ENCODE results near the gene SLC44A4. TPM values are rescaled to one million over a fixed set of nuclear protein-coding genes. Genes with fewer than 3 reads are reported as not detected.

Gene SLC44A4
- total RNA-seq (under 1 TPM in 1 of 2 experiments, not detected in 1; 0.20 TPM), total RNA-seq (0 to 0.56 (median 0.06) reads per million in 172 experiments)
- polyA plus RNA-seq (2013, experiment 1 of 2) = 0.18 TPM
- 0.05 TPM for polyA plus RNA-seq (2013, experiment 2 of 2)

DNA sequence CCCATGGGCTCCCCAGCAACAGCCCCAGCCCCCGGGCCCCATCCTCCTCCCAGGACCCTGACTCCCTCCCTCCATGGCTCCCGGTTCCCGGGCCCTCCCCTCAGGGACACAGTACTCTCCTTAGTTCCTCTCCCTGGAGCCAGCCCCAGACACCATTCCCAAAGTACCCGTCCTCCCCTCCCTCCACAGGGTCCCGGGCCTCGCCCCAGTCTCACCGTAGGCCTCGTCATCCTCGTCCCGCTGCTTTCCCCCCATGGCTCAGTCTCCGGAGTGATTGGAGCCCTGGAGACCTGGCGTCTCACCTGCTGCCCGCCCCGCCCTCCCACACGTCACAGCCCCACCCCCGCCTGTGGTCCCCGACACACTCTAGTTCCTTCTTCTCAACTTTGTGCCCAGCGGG, at the start of gene SLC44A4:
SLC44A4 (minus strand) TSS at position 272 of the 400 bp plus-strand sequence; CDS start at position 255, 17 bp downstream.
- no peaks in the 10 kb centered on the region for H3K27me3 ChIP-seq (ENCODE audit: control insufficient read depth in 1 of 2, insufficient read depth in 2 of 2, low read length in 2 of 2)
- ChIA-PET POLR2A (no interaction called here), CTCF (no interaction called here)
- H3K36me3 ChIP-seq (ENCODE audit: insufficient read depth, low read length) = peaks cover 37% of the 10 kb centered on the region
- Mint-ChIP-seq H3K27ac (no peak within 1 kb of the TSS), H3K27me3 (no peaks in the 10 kb centered on the region), H3K4me1 (ENCODE audit: low read depth) (no peaks in the 10 kb centered on the region), H3K4me3 (no peak within 1 kb of the TSS), H3K36me3 (ENCODE audit: low read depth) (peaks cover 38% of the 10 kb centered on the region), H3K9me3 (no peaks in the 10 kb centered on the region)
- DNase-seq = no peak
- no peak within 1 kb of the TSS for H3K4me3 ChIP-seq (ENCODE audit: low read length)
- no peaks in the 10 kb centered on the region for H3K9me3 ChIP-seq (ENCODE audit: control insufficient read depth in 1 of 2, insufficient read depth in 1 of 2, low read length in 2 of 2)
- TF ChIP-seq, protein P1, sequence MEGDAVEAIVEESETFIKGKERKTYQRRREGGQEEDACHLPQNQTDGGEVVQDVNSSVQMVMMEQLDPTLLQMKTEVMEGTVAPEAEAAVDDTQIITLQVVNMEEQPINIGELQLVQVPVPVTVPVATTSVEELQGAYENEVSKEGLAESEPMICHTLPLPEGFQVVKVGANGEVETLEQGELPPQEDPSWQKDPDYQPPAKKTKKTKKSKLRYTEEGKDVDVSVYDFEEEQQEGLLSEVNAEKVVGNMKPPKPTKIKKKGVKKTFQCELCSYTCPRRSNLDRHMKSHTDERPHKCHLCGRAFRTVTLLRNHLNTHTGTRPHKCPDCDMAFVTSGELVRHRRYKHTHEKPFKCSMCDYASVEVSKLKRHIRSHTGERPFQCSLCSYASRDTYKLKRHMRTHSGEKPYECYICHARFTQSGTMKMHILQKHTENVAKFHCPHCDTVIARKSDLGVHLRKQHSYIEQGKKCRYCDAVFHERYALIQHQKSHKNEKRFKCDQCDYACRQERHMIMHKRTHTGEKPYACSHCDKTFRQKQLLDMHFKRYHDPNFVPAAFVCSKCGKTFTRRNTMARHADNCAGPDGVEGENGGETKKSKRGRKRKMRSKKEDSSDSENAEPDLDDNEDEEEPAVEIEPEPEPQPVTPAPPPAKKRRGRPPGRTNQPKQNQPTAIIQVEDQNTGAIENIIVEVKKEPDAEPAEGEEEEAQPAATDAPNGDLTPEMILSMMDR (IDR thresholded peaks at IDR 0.05) = no peak
- H3K4me1 ChIP-seq (ENCODE audit: insufficient read depth, low read length) = no peaks in the 10 kb centered on the region
- intact Hi-C loops (cut with DNase I, micrococcal nuclease) = no loop called here
- H3K27ac ChIP-seq (ENCODE audit: low read depth in 1 of 2, low read length in 2 of 2) = no peak within 1 kb of the TSS
- no peak for ATAC-seq (ENCODE audit: poor library complexity)

DNA sequence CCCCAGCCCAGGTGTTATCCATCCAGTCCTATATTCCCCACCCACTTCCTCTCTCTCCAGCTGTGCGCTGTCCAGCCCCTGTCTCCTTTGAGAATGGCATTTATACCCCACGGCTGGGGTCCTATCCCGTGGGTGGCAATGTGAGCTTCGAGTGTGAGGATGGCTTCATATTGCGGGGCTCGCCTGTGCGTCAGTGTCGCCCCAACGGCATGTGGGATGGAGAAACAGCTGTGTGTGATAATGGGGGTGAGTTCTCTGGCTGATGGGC, 49.8 kb upstream of the SLC44A4 start:
- ChIA-PET POLR2A (no interaction called here), CTCF (no interaction called here)
- Mint-ChIP-seq H3K27me3 (peaks cover 5% of the 10 kb centered on the region), H3K27ac (no peak overlapping the region), H3K4me1 (ENCODE audit: low read depth) (no peaks in the 10 kb centered on the region), H3K9me3 (no peaks in the 10 kb centered on the region), H3K4me3 (no peak overlapping the region), H3K36me3 (ENCODE audit: low read depth) (no peaks in the 10 kb centered on the region)
- DNase-seq = no peak
- no peaks in the 10 kb centered on the region for H3K36me3 ChIP-seq (ENCODE audit: insufficient read depth, low read length)
- no peak for ATAC-seq (ENCODE audit: poor library complexity)
- intact Hi-C loops (cut with DNase I, micrococcal nuclease) = no loop called here
- H3K4me3 ChIP-seq (ENCODE audit: low read length) = no peak overlapping the region
- no peaks in the 10 kb centered on the region for H3K9me3 ChIP-seq (ENCODE audit: control insufficient read depth in 1 of 2, insufficient read depth in 1 of 2, low read length in 2 of 2)
- H3K27me3 ChIP-seq (ENCODE audit: control insufficient read depth in 1 of 2, insufficient read depth in 2 of 2, low read length in 2 of 2) = no peaks in the 10 kb centered on the region
- TF ChIP-seq, protein P1 (IDR thresholded peaks at IDR 0.05) = no peak
- no peak overlapping the region for H3K27ac ChIP-seq (ENCODE audit: low read depth in 1 of 2, low read length in 2 of 2)
- H3K4me1 ChIP-seq (ENCODE audit: insufficient read depth, low read length) = no peaks in the 10 kb centered on the region

DNA sequence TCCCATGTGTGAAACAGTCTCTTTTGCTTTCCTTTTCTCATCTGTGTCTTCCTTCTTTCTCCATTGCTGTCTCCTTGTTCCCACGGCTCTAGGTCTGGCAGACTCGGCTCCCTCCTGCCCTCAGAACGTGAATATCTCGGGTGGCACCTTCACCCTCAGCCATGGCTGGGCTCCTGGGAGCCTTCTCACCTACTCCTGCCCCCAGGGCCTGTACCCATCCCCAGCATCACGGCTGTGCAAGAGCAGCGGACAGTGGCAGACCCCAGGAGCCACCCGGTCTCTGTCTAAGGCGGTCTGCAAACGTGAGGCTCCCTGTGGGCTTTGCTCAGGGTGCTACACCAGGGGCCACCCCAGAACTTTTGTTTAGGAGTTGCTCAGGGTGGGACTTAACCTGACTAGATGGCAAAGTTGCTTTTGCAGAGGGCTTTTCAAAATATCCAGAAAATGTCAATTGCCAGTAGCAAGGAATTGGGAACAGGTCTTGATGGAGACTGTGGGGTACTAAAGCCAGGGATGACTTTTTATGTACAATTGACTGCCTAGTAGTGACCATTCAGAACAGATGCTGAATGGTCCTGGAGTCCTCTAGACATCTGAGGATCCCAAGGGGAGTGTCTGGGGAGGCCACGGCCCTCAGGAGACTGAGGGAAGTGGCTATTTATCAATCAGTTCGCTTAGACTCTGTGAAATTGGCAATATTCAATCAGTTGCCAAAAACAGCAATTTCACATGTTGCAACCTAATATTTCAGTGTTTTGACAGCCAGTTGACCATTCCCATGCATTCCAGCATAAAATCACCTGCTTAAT, 49.3 kb upstream of the SLC44A4 start:
- Mint-ChIP-seq H3K4me1 (ENCODE audit: low read depth) (no peaks in the 10 kb centered on the region), H3K4me3 (no peak overlapping the region), H3K27me3 (peaks cover 1% of the 10 kb centered on the region), H3K9me3 (no peaks in the 10 kb centered on the region), H3K36me3 (ENCODE audit: low read depth) (no peaks in the 10 kb centered on the region), H3K27ac (no peak overlapping the region)
- TF ChIP-seq, protein P1 (IDR thresholded peaks at IDR 0.05) = no peak
- Histone ChIP-seq H3K4me1 (ENCODE audit: insufficient read depth, low read length) (no peaks in the 10 kb centered on the region), H3K4me3 (ENCODE audit: low read length) (no peak overlapping the region), H3K9me3 (ENCODE audit: control insufficient read depth in 1 of 2, insufficient read depth in 1 of 2, low read length in 2 of 2) (no peaks in the 10 kb centered on the region), H3K27ac (ENCODE audit: low read depth in 1 of 2, low read length in 2 of 2) (no peak overlapping the region), H3K36me3 (ENCODE audit: insufficient read depth, low read length) (no peaks in the 10 kb centered on the region), H3K27me3 (ENCODE audit: control insufficient read depth in 1 of 2, insufficient read depth in 2 of 2, low read length in 2 of 2) (no peaks in the 10 kb centered on the region)
- intact Hi-C loops (cut with DNase I, micrococcal nuclease) = no loop called here
- ChIA-PET POLR2A (no interaction called here), CTCF (no interaction called here)
- ATAC-seq (ENCODE audit: poor library complexity) (no peak), DNase-seq (no peak)
